NCI-H2227 (cell line): ENCODE measurements around the gene GAREM1.
A peak's percentile ranks its signal among the peaks of the same experiment; 100 is the strongest.
"Not testable (repeated sequence)": the region's sequence is repeated elsewhere in the genome, so short reads cannot be mapped to it uniquely, and the experiment has no call there.

Experiments
- DNase-seq: peaks from one replicate; lab custom pipeline; 2025; ENCODE audit not compliant: unreplicated experiment; lab: John Stamatoyannopoulos, UW

Gene GAREM1

DNA sequence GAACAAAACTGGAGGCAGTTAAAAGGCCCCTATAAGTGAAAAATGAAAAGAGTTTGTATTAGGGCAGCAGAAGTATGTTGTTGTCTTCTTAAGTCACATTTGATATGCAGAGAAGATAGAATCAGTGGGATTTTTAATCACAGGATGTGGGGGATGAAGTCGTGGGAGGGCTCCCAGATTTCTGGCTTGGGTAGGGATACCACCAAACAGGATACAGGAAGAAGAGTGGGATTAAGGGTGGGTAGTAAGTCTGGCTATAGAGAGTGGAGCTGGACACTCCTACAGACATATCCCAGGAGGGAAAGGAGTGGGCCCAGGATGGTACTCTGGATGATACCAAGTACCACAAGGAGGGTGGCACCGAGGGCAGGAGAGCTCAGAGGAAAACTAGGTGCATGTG is 99.3 kb downstream of the GAREM1 start:
- DNase-seq = no peak

DNA sequence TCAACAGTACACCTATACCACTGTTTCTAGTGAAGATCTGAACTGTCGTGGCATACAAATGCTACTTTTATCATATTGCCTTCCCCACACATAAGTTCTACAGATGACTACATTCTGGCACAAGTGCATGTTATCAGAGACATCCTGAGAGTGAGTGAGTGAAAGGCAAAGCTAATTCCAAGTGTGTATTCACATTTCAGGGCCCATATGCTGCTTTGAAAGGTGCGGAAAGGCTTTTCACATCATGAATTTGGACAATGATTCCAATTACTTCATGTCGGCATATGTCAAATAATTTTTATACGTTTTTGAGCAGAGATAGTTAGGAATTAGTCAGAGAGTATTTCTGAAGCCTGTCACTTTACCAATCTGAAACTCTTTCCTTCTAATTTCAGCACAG is 101.7 kb downstream of the GAREM1 start:
- DNase-seq = no peak

DNA sequence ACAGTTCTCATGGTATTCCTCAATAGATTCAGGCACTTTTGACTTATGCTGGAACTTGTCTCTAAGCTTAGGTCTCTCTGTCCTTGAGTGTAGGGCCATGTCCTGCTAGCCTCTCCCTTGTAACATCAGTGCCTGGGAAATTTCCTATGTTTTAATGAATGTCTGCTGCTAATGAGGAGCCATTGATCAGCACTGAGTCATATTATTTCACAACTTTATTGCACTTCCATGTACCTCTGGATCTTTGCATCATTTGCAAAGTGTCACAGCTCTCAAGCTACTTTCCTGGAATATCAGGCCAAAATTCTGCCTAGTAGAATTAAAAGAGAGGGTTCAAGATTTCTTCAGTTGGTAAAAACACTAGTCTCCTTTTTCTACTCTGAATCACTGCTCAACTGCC is 102.5 kb downstream of the GAREM1 start:
- no peak for DNase-seq

DNA sequence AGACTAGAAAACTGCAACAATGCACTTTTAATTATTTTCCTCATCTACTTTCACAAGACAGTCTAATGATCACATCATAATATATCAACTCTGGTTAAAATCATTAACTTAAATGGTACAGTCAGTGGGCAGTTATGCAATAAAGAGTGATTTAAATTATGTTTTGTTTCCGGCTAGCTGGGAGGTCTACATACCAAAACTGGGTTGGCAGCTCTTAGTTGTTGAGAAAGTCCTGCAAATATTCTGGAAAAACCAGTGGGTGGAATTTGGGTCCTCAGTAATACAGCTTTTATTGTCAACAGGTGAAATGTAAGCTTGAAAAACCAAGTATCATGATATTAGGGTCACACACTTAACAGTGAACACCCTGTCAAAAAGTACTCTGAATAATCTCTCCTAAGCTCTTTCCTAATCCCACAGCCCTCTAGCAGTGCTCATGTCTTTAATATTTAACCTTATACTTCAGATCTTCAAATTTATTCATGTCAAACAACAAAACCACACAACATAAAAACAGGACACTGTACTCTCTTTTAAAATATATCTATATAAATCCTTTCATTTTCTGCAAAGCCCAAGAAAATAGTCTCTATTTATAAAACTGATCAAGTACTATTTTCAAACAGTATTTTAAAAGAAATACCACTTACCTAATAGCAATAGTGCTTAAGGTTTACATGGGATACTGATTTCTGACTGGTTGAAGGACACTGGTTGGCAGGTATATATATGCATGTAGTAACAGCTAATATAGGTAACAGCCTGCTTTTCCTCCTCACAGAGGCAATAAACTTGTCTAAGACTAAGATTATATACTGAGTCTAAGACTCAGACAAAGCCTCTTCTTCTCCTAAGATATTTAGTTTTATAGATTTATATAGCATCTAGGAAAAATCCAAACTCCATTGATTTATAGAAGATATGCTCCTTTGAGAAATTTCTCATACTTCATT is 103.8 kb downstream of the GAREM1 start:
- no peak for DNase-seq

DNA sequence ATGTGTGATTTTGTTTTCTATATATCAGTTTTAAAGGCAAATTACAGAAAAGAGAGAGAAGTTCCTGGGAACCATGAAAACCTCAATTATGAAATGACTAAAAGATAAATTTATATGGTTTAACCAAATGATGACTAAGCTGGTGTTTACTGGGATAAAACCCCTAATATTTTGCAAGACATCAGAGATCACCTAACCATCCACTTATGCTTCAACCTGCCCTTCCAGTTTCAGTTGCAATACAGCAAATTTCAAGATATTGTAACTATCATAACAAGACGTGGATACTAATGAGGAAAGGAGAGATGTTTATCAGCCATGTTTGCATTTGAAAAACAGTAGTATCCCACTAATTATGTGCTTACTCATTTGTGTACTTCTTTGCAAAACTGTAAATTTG is 108.2 kb downstream of the GAREM1 start:
- DNase-seq = no peak

DNA sequence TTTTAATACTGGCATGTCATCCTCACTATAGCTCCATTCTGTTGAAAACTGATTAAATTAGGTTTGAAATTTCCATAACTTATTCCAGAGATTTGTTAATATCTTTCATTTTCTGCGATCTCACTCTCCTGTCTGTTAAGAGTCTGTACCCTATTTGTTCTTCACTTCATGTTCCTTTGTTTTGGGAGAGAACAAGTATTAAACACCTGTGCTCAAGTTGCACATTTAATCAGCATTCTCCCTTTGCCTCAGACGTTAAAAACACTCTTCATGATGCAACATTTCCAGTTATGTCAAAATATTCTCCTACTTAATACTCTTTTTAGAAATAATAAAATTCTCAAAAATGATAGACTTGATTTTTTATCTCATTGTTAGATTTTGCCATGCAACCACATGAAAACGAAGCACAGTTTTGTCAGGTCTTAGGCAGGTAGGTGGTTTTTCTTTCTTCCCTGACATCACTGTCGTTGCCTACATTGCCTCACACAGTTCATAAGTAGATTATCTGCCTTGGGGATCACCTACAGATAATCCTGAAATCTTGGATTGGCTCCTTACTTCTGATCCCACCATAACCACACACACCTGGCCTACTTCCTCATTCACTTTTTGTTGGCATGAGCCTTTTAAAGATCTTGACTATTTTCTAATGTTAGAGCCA is 109.9 kb downstream of the GAREM1 start:
- DNase-seq = no peak

DNA sequence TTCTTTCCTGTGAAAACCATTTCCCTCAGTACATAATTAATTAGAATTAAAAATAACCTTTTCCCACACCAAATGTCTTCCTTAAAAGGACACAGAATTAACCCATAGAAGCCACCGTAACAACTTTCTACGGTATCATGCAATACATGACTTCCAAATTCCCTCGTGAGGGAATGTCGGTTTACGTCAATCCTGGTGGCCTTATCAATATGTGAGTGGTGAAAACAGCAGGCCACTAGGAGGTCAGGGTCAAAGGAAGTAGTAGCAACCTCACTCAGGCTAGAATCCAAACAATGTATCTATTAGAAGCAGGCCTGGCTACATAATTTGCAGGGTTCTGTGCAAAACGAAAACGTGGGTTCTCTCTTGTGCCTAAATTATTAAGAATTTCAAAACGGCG is 112.2 kb downstream of the GAREM1 start:
- no peak for DNase-seq

DNA sequence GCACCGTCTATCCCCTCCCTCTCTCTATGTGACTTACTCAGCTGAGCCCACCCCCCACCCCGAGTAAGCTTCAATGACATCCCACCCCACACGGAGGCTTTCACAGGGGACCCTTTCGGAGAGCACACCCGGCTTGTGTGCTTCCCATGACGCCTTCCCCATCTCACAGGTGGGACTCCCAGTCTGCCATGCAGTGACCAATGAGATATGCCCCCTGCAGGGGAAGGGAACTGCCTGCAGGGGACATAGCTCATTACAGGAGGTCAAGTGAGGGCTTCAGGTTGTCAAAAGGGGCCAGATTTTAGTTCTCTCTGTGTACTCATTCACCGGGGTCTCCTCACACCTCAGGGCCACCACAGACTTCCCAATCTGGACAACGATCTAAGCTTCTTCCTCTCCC is 112.6 kb downstream of the GAREM1 start:
- DNase-seq = no peak

DNA sequence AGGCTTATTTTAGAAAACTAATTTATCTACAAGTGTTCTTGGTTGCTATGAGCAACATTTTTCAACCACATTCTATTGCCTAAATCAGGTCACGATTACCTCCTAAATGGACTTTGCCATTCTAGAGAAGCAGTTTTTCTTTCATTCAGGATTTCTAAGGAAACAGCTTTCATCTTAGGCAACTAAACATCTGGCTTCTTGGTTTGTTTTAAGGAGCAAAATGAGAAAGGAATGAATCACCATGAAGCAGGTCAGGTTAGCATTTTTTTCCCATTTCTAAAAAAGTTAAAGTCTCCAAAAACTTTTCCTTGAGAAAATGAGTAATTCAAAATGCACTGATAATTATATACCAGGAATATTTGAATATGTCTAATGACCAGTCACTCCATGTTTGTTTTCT is 114.8 kb downstream of the GAREM1 start:
- no peak for DNase-seq

DNA sequence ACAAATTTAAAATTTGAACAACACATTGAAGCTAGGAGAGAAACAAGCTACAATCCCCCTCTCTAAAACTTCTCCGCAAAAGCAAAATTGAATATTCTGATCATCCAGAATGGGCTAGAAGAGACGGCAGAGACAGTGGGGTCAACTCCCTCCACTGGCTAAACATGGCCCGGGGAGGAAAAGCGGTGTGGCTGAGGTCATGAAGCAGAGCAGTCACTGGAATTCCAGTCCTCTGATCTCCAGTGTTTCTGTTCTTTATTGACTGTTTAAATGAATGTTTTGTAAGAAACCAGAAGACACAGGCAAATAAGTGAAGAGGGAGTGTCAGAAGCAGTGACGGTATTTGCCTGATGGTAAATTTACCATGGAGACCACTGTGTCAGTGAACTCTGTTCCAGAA is 116.2 kb downstream of the GAREM1 start:
- DNase-seq = no peak

DNA sequence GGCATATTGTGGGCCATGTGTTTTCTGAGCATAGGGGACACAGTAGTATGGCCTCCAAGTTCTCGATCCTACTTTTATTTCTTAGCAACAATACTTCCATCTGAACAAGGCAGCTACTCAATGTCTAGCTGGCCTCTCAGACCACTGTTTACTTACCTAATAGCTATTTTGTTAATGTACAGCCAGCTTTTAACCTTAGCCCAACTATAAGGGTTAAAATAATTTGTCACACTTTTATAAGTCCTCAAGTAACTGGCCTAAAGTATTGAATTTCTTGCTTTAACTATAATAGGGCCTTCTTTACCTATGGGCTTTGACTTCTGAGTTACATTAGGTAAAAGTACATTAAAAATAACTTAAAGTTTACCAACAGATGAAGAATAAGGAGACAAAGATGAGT is 117.4 kb downstream of the GAREM1 start:
- DNase-seq = no peak

DNA sequence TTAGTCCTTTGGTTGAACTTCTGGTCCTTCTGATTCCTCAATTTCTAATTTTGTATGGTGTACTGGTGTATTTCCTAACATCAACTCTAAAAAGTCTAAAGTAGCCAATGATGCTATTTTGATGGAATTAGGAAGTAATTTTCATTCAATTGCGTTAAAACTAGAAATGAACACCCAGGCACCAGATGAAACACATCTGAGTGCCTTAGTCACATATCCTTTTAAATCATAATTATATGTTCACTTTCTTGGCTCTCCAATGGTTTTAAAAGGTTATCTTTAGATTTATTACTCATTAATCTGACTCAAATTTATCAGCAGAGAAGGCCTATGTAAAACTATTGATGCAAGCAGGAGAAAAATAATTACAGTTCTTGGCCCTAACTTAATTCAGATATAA is 119.7 kb downstream of the GAREM1 start:
- no peak for DNase-seq

DNA sequence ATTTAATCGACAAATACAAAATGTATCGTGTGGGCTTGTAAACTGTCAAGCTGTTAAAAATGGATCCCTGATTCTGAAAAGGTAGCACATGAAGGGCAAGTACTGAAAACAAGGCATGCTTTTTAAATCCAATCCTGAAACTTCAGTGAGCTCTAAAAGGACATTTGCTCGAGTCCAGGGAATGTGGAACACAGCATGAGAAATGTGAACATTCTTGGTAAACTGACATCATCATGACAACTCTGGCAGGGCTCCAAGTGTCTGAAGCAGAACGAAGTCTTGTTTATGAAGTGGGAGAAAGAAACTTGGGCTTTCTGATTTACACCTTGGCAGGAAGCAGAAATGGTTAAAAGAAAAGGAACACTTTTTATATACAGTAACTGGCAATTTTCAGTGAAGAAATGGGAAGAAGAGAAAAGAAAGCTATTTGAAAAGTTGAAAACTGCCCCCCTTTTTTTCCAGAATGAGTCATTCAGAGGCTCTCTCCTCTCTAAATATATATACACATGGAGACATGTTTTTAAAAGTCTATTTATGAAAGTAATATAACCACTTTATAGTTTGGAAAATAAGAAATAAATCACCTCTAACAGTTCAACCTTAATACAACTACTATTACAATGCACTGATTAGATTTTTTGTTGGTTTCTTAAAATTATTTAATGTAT is 120.8 kb downstream of the GAREM1 start:
- DNase-seq = no peak

DNA sequence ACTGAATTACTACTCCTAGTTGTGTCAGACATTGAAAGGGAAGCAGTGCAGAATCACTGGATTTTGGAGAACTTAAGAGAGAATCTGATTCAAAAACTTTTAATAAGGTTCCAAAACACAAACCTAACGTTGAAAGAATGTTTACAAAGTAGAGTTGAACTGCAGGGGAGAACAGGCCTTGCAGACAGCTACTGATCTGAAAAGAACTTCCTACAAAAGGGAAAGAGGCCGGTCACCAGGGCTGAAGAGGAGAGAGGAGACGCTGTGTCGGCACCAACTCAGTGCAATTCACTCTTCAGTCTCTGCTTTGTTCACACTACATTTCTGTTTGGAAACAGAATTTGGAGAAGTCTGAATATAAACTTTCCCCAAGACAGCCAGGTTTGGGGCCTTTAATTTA is 124.0 kb downstream of the GAREM1 start:
- no peak for DNase-seq

DNA sequence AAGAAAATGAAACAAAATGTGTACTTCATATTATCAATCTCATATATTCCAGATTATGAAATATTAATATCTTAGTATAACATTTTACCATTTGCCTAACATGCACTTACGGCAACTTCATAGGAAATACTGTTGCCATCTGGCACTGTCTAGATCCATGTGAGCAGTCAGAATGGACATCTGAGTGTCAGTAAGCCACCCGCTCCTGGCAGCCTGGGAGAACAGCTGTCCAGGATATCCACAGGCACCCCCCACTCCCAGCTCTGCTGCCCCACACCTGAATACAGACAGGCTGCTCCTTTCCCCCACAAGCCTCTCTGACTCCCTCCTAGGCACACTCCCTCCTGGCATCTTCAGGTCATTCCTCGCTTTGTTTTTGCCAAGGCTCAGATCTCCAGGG is 127.0 kb downstream of the GAREM1 start:
- no peak for DNase-seq

DNA sequence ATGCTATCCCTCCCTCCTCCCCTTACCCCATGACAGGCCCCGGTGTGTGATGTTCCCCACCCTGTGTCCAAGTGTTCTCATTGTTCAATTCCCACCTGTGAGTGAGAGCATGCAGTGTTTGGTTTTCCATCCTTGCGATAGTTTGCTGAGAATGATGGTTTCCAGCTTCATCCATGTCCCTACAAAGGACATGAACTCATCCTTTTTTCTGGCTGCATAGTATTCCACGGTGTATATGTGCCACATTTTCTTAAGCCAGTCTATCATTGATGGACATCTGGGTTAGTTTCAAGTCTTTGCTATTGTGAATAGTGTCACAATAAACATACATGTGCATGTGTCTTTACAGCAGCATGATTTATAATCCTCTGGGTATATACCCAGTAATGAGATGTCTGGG is 129.6 kb downstream of the GAREM1 start:
- DNase-seq = not testable (repeated sequence)

DNA sequence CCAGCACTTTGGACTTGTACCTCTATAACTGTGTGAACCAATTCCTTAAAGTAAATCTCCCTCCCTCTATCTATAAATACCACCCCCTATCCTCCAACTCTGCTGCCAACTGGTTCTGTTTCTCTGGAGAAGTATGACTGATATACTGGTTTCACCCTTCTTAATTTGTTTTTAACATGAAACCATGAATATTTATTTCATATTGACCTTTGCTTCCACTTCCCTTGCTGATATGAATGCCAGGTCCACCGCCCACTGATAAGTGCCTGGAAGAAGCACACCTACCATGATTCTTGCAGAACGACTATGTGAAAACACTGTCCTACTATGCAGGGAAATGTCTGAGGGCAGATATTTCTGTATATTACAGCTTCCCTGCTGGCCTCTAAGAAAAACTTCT is 131.6 kb downstream of the GAREM1 start:
- no peak for DNase-seq

DNA sequence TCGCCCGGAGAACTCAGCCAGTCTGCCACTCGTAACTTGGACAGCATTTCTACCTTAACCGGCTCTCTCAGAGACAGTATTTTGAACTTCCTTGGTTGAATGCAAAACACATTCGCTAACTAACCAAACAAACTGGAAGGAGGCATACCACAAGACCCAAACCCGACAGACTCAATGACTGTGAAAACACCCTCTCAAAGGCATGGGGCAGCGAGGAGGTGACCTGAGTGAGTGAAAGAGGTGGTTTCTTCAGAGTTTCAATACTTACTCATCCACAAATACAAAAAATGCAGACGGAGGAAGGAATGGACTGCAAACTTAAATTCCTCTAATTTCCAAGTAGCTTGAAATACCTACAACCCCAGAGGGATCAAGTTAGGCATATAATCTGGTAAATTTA is 132.9 kb downstream of the GAREM1 start:
- no peak for DNase-seq

DNA sequence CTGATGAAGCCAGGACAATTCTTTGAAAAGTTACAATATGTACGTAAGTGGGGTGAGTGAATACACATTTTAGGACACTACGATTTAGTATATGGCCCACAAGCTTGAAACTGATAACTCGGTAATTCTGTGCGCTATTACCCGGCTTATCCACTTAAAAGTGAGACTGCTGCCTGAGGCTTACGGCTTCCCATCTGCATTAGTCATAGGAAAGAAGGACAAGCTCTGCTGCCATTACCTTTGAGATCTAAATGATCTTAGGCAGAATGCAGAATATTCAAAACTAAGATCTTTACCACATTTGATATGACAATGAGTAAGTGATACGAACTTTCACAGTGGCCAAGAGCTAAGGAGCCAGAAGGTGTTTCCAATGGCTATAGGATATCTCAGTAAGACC is 133.3 kb downstream of the GAREM1 start:
- DNase-seq = no peak

DNA sequence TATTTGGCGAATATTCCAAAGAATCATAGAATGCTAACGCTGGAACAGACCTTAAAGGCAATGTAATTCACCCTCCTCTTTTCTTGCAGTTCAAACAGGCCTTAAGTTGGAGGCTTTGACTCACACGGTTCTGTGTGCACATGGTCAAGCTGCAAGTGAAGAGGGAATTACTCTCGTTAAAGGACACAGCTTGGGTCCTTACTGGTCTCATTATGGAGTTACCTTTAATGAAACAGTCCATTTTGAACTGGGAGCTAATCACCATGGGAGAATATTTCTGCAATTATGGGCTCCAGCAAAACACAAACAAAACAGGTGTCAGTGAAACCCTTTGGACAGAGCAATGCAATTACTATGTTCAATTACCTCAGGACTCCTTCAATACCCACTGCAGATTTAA is 135.5 kb downstream of the GAREM1 start:
- peak; percentile 34 for DNase-seq

DNA sequence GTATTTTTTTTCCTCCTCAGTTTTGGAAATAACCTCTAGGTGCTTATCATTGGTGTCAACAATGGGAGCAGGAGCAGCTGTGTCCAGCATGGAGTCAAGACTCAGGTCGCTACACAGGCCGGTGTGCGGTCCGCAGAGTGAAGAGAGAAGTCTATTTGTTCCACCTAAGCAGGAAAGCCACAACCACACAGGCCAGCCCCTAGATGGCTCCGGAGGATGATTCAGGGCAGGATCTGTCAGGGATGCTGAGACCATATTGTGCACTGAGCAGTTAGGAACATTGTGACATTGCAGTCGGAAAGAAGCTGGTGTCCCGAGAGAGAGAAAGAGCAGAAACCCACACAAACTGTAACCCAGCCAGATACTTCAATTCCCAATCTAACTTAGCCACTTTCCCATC is 136.9 kb downstream of the GAREM1 start:
- no peak for DNase-seq

DNA sequence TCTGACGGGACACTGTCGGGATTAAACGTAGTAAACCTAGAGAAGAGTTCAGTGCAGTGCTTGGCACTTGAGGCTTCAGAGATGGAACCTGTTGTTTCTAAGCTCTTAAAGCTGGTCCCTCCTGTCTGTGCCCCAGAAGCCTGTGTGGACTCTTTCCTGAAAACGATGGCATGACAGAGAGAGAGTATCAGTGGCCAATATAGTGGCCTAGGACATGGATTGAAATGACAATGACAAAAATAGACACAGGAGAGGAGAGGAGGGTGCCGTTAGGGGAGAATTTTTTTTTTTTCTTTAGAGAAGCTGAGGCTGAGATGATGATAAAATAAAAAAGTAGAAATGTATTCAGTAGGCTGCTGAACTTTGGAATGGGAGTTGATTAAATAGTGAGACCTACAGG is 138.0 kb downstream of the GAREM1 start:
- no peak for DNase-seq
